SK-N-SH treated with all-trans-retinoic acid at 6 μM for 48 hours (cell line): ENCODE data around the gene TOMM20.

Experiments
- ARNTL ChIP-seq: fragments of 450-650 bp; formaldehyde crosslinking; IDR thresholded peaks from 2 replicates; pipeline ENCODE4 v1.5.0; 2020; ENCODE audit warnings: low read depth, mild to moderate bottlenecking, moderate library complexity, borderline replicate concordance
- ESRRG ChIP-seq: fragments of 250-450 bp; sonication (Bioruptor Pico); IDR thresholded peaks from 2 replicates; pipeline ENCODE4 v1.6.1; 2021; ENCODE audit warnings: mild to moderate bottlenecking
- ISL1 ChIP-seq: fragments of 250-450 bp; sonication (Bioruptor Pico); IDR thresholded peaks from 2 replicates; pipeline ENCODE4 v2.1.2; 2022; ENCODE audit warnings: mild to moderate bottlenecking, moderate library complexity
- OSR1 ChIP-seq: fragments of 250-450 bp; sonication (Bioruptor Pico); IDR thresholded peaks from 2 replicates; pipeline ENCODE4 v1.8.0; 2022; ENCODE audit warnings: moderate library complexity, mild to moderate bottlenecking, inconsistent platforms
- RARB ChIP-seq: fragments of 250-450 bp; sonication (Bioruptor Pico); IDR thresholded peaks from 2 replicates; pipeline ENCODE4 v1.8.0; 2021; ENCODE audit warnings: mild to moderate bottlenecking, moderate library complexity
- TCF4 ChIP-seq: fragments of 250-450 bp; sonication (Bioruptor Pico); IDR thresholded peaks from 2 replicates; pipeline ENCODE4 v1.8.0; 2021; ENCODE audit warnings: mild to moderate bottlenecking, moderate library complexity, borderline replicate concordance
- TOX ChIP-seq: fragments of 250-450 bp; sonication (Bioruptor Pico); IDR thresholded peaks from 2 replicates; pipeline ENCODE4 v1.8.0; 2021; ENCODE audit warnings: mild to moderate bottlenecking, moderate library complexity, borderline replicate concordance
- ZC3H10 ChIP-seq: fragments of 250-450 bp; sonication (Bioruptor Pico); IDR thresholded peaks from 2 replicates; pipeline ENCODE4 v1.5.1; 2021; ENCODE audit warnings: mild to moderate bottlenecking, moderate library complexity
- ZFP3 ChIP-seq: fragments of 250-450 bp; sonication (Bioruptor Pico); IDR thresholded peaks from 2 replicates; pipeline ENCODE4 v1.5.0; 2020; ENCODE audit warnings: mild to moderate bottlenecking, moderate library complexity
- ZNF70 ChIP-seq: fragments of 450-650 bp; formaldehyde crosslinking; IDR thresholded peaks from 2 replicates; pipeline ENCODE4 v1.5.0; 2020; ENCODE audit warnings: mild to moderate bottlenecking, moderate library complexity
- TF ChIP-seq, protein P1 (sequence below): fragments of 250-450 bp; sonication (Bioruptor Pico); IDR thresholded peaks from 2 replicates; pipeline ENCODE4 v1.5.1; 2020; ENCODE audit warnings: low read depth, mild to moderate bottlenecking, moderate library complexity
- TF ChIP-seq, protein P2 (sequence below): fragments of 250-450 bp; sonication (Bioruptor Pico); IDR thresholded peaks from 2 replicates; pipeline ENCODE4 v1.8.0; 2020; ENCODE audit warnings: mild to moderate bottlenecking, moderate library complexity, borderline replicate concordance
- TF ChIP-seq, protein P3 (sequence below): fragments of 250-450 bp; sonication (Bioruptor Pico); IDR thresholded peaks from 2 replicates; pipeline ENCODE4 v1.5.0; 2020; ENCODE audit warnings: mild to moderate bottlenecking, moderate library complexity

DNA sequence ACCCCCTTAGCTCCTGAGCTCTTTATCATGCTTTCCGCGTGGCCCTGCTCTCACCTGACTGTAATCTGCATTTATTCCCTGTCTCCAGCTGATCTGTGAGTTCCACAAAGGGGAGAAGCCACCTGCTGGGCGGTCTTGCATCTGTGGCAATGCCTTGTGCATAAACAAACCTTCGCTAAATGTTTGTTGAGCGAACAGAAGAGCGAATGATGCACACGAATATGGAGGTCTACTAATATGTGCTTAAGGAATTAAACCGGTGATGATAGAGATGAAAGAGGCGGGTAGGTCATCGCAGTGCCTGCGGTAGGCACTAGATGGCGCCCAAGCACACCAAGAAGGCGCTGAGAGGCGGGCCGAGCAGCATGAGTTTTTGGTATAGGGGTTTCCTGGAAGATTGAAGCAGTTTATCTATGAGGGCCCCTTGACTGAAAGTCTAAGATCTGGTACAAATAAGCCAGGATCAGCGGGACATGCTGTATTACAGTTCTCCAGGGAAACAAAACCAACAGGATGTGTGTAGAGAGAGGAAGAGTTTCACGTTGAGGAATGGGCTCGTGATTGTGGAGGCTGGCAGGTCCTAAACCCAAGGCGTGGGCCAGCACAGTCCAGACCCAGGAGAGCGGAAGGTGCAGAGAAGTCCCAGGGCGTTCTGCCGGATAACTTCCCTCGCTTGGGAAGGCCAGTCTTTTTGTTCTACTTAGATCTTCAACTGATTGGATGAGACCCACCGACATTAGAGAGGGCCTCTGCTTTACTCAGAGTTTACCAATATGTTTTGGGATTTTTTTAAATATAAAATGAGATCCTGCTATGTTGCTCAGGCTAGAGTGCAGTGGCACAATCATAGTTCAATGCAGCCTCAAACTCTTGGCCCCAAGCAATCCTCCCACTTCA lies 34.7 kb downstream of the TOMM20 start:
- TF ChIP-seq TOX (no peak), TCF4 (CRISPR knock-in tag) (no peak), ESRRG (CRISPR knock-in tag) (no peak), ARNTL (CRISPR knock-in tag) (no peak), ZFP3 (CRISPR knock-in tag) (no peak), OSR1 (CRISPR knock-in tag) (no peak), RARB (CRISPR knock-in tag) (no peak), ZC3H10 (CRISPR knock-in tag) (no peak), ZNF70 (CRISPR knock-in tag) (no peak), ISL1 (CRISPR knock-in tag) (no peak)
- TF ChIP-seq, protein P1, sequence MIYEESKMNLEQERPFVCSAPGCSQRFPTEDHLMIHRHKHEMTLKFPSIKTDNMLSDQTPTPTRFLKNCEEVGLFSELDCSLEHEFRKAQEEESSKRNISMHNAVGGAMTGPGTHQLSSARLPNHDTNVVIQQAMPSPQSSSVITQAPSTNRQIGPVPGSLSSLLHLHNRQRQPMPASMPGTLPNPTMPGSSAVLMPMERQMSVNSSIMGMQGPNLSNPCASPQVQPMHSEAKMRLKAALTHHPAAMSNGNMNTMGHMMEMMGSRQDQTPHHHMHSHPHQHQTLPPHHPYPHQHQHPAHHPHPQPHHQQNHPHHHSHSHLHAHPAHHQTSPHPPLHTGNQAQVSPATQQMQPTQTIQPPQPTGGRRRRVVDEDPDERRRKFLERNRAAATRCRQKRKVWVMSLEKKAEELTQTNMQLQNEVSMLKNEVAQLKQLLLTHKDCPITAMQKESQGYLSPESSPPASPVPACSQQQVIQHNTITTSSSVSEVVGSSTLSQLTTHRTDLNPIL (CRISPR knock-in tag), result no peak
- TF ChIP-seq, protein P2, sequence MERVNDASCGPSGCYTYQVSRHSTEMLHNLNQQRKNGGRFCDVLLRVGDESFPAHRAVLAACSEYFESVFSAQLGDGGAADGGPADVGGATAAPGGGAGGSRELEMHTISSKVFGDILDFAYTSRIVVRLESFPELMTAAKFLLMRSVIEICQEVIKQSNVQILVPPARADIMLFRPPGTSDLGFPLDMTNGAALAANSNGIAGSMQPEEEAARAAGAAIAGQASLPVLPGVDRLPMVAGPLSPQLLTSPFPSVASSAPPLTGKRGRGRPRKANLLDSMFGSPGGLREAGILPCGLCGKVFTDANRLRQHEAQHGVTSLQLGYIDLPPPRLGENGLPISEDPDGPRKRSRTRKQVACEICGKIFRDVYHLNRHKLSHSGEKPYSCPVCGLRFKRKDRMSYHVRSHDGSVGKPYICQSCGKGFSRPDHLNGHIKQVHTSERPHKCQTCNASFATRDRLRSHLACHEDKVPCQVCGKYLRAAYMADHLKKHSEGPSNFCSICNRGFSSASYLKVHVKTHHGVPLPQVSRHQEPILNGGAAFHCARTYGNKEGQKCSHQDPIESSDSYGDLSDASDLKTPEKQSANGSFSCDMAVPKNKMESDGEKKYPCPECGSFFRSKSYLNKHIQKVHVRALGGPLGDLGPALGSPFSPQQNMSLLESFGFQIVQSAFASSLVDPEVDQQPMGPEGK (CRISPR knock-in tag), result no peak
- TF ChIP-seq, protein P3, sequence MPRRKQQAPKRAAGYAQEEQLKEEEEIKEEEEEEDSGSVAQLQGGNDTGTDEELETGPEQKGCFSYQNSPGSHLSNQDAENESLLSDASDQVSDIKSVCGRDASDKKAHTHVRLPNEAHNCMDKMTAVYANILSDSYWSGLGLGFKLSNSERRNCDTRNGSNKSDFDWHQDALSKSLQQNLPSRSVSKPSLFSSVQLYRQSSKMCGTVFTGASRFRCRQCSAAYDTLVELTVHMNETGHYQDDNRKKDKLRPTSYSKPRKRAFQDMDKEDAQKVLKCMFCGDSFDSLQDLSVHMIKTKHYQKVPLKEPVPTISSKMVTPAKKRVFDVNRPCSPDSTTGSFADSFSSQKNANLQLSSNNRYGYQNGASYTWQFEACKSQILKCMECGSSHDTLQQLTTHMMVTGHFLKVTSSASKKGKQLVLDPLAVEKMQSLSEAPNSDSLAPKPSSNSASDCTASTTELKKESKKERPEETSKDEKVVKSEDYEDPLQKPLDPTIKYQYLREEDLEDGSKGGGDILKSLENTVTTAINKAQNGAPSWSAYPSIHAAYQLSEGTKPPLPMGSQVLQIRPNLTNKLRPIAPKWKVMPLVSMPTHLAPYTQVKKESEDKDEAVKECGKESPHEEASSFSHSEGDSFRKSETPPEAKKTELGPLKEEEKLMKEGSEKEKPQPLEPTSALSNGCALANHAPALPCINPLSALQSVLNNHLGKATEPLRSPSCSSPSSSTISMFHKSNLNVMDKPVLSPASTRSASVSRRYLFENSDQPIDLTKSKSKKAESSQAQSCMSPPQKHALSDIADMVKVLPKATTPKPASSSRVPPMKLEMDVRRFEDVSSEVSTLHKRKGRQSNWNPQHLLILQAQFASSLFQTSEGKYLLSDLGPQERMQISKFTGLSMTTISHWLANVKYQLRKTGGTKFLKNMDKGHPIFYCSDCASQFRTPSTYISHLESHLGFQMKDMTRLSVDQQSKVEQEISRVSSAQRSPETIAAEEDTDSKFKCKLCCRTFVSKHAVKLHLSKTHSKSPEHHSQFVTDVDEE, result no peak
